DOHH2 (cell line): ENCODE data around the gene MFN2.

Experiments
- CTCF ChIP-seq: fragments of 200-600 bp; sonication (generic); IDR thresholded peaks from one replicate; pipeline ENCODE4 v1.5.1; 2014; ENCODE audit warnings: antibody characterized with exemption, mild to moderate bottlenecking, low read depth, low read length; ENCODE audit not compliant: poor library complexity, severe bottlenecking
- EZH2phosphoT487 ChIP-seq: fragments of 200-600 bp; sonication (generic); IDR thresholded peaks from 2 replicates; pipeline ENCODE4 v1.6.1; 2017; ENCODE audit warnings: borderline replicate concordance, mild to moderate bottlenecking, antibody characterized with exemption, low read length, moderate library complexity, mixed read lengths

GRCh38 chr1:12056331-12056841, 76.1 kb downstream of the MFN2 start:
- TF ChIP-seq CTCF (no peak), EZH2phosphoT487 (no peak)
